ENCODE results near the gene ST8SIA2. TPM values are rescaled to one million over a fixed set of nuclear protein-coding genes. Genes with fewer than 3 reads are reported as not detected.

The ST8SIA2 gene
- total RNA-seq, 1 donor from 2014 or later: 19.0 TPM

DNA sequence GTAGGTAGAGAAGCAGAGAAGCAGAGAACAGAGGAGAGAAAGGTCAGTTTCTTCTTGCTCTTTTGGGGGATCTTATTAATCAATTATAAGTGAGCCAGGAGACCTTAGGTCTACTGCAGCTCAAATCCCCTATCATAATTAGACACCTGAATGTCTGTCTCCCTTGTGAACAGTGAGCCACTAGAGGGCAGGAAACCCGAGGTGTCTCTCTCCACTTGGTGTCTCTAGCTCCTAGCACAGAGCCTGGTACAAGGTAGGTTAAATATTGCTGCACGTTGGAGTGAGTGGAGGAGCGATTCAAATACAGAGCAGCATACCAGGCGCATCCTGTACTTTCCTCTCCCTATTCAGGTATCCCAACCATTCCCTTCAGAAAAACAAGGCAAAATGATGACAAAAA, 2.0 kb upstream of the ST8SIA2 start:
- Mint-ChIP-seq H3K4me3 (ENCODE audit: low read depth) (peak overlapping the region; percentile 45), H3K27ac (no peak overlapping the region), H3K4me1 (ENCODE audit: low read depth) (peaks cover 17% of the 10 kb centered on the region), H3K9me3 (ENCODE audit: low read depth) (no peaks in the 10 kb centered on the region), H3K36me3 (ENCODE audit: insufficient read depth) (no peaks in the 10 kb centered on the region), H3K27me3 (peaks cover 52% of the 10 kb centered on the region)
- TF ChIP-seq, protein P1, sequence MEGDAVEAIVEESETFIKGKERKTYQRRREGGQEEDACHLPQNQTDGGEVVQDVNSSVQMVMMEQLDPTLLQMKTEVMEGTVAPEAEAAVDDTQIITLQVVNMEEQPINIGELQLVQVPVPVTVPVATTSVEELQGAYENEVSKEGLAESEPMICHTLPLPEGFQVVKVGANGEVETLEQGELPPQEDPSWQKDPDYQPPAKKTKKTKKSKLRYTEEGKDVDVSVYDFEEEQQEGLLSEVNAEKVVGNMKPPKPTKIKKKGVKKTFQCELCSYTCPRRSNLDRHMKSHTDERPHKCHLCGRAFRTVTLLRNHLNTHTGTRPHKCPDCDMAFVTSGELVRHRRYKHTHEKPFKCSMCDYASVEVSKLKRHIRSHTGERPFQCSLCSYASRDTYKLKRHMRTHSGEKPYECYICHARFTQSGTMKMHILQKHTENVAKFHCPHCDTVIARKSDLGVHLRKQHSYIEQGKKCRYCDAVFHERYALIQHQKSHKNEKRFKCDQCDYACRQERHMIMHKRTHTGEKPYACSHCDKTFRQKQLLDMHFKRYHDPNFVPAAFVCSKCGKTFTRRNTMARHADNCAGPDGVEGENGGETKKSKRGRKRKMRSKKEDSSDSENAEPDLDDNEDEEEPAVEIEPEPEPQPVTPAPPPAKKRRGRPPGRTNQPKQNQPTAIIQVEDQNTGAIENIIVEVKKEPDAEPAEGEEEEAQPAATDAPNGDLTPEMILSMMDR (IDR thresholded peaks at IDR 0.05; ENCODE audit: unreplicated experiment): peak; percentile 54
- DNase-seq (ENCODE audit: low spot score, unreplicated experiment): no peak

DNA sequence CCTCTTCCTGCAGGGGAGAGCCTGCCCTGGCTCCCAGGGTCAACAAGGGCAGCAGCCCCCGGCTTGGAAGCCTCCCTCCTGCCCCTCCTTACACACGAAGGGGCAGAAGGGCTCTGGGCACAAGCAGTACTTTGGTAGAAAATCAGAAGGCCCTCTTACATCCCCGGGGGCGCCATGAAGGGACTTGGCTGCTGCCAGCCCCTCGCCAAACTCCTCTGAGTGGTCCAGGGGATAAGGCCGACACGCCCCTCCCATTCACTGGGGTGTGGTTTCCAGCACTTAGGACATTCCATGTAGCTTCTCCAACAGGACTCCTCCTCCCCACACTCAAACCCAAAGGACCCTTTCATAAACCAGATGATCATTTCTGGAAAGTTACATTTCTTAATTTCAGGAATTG, 1.2 kb upstream of the ST8SIA2 start:
- H3K4me3 Mint-ChIP-seq (ENCODE audit: low read depth): peak overlapping the region; percentile 86
- no peaks in the 10 kb centered on the region for H3K9me3 Mint-ChIP-seq (ENCODE audit: low read depth)
- DNase-seq (ENCODE audit: low spot score, unreplicated experiment): no peak
- peaks cover 17% of the 10 kb centered on the region for H3K4me1 Mint-ChIP-seq (ENCODE audit: low read depth)
- peaks cover 47% of the 10 kb centered on the region for H3K27me3 Mint-ChIP-seq
- TF ChIP-seq, protein P1 (IDR thresholded peaks at IDR 0.05; ENCODE audit: unreplicated experiment): no peak
- peaks cover 2% of the 10 kb centered on the region for H3K36me3 Mint-ChIP-seq (ENCODE audit: insufficient read depth)
- H3K27ac Mint-ChIP-seq: no peak overlapping the region

DNA sequence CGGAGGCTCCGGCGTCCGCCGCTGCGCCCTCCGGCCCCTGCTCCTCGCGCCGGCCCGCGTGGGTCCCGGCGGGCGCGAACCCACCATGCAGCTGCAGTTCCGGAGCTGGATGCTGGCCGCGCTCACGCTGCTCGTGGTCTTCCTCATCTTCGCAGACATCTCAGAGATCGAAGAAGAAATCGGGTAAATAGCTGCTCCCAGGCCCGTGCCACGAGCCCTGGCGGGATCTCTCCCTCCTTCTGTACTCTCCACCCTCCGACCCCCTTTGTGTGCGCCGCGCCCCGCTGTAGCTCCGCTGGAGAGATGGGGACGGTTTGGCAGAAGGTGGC, 263 bp downstream of the ST8SIA2 start:
- peak overlapping the region; percentile 97 for H3K4me3 Mint-ChIP-seq (ENCODE audit: low read depth)

DNA sequence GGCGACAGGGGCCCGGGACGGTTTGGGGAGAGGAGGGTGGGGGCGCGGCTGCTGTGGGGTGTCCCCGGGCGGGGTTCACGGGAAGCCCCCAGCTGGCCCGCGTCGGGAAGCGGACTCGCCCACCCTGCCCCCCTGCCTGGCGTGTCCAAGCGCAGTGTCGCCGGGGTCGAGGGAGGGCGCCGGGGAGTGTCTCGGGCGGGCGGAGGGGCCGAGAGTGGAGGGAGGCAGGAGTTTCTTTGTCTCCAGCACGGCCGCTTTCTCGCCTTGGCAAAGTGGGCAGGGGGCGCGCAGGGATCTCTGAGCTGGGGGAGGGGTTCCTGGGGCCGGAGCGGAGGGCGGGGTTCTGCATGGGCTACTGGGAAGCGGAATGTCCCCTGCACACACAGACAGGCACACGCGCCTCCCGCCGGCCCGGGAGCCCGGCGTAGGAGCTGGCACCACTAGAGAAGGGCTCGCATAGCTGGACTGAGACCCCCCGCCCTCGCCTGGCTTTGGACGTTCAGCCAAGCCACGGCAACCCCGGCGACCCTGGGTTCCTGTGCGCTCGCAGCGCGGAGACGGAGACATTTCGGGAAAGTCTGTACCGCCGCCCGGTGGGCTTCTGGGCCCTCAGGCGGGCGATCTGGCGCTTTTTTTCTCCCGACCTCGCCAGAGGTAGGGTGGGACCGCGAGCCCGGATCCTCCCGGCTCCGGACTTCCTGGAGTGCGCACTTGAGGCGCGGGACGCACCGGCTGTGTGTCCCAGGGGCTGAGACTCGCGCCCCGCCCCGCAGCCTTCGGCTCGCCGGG, 822 bp downstream of the ST8SIA2 start:
- Mint-ChIP-seq H3K27me3 (peaks cover 28% of the 10 kb centered on the region), H3K9me3 (ENCODE audit: low read depth) (no peaks in the 10 kb centered on the region), H3K4me3 (ENCODE audit: low read depth) (peak overlapping the region; percentile 97), H3K36me3 (ENCODE audit: insufficient read depth) (peaks cover 2% of the 10 kb centered on the region), H3K4me1 (ENCODE audit: low read depth) (peaks cover 17% of the 10 kb centered on the region), H3K27ac (peak overlapping the region; percentile 98)
- TF ChIP-seq, protein P1 (IDR thresholded peaks at IDR 0.05; ENCODE audit: unreplicated experiment): no peak
- DNase-seq (ENCODE audit: low spot score, unreplicated experiment): peak; percentile 69

More for the DNA sequence above, 263 bp downstream of the ST8SIA2 start:
- TF ChIP-seq, protein P1 (IDR thresholded peaks at IDR 0.05; ENCODE audit: unreplicated experiment): no peak
- H3K9me3 Mint-ChIP-seq (ENCODE audit: low read depth): no peaks in the 10 kb centered on the region
- H3K27me3 Mint-ChIP-seq: peaks cover 33% of the 10 kb centered on the region
- H3K27ac Mint-ChIP-seq: peak overlapping the region; percentile 98
- H3K36me3 Mint-ChIP-seq (ENCODE audit: insufficient read depth): peaks cover 2% of the 10 kb centered on the region
- H3K4me1 Mint-ChIP-seq (ENCODE audit: low read depth): peaks cover 17% of the 10 kb centered on the region
- DNase-seq (ENCODE audit: low spot score, unreplicated experiment): no peak

DNA sequence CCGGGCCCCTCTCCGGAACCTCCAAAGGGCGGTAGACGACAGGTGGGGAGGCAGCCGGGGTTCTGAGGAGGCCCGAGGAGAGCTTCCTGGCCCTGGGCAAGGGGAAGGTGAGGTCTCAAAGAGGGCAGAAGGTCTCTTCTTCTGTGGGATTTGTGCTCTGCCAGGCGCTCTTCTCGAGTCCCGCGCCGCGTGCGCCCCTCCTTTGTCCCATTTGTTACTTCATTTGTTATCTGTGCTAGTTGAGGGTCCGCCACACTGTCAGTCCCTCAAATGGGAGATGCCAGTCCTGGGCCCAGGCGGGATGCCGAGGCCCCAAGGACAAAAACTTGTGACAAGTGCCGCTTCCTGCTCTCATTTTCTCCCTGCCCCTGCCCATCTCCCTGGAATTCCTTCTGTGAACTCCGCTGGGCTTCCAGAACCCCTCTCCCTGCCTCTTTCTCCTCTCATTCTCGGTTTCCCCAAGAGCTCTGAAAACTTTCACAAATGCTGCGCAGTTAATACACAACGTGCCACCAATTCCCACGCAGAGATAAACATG, 1.5 kb downstream of the ST8SIA2 start:
- TF ChIP-seq, protein P1 (IDR thresholded peaks at IDR 0.05; ENCODE audit: unreplicated experiment): no peak
- peaks cover 17% of the 10 kb centered on the region for H3K4me1 Mint-ChIP-seq (ENCODE audit: low read depth)
- H3K9me3 Mint-ChIP-seq (ENCODE audit: low read depth): no peaks in the 10 kb centered on the region
- DNase-seq (ENCODE audit: low spot score, unreplicated experiment): no peak
- peaks cover 21% of the 10 kb centered on the region for H3K27me3 Mint-ChIP-seq
- peak overlapping the region; percentile 97 for H3K27ac Mint-ChIP-seq
- peak overlapping the region; percentile 97 for H3K4me3 Mint-ChIP-seq (ENCODE audit: low read depth)
- H3K36me3 Mint-ChIP-seq (ENCODE audit: insufficient read depth): peaks cover 2% of the 10 kb centered on the region

Measured in progenitor cell of endocrine pancreas (in vitro differentiated cells).